ENCODE results near the gene THSD4.

- TF ChIP-seq CTCF (conservative IDR thresholded peaks at IDR 0.05) (no peak), ZFX (IDR thresholded peaks at IDR 0.05) (no peak)
Observed at GRCh38 chr15:71219645-71220044, 104.4 kb downstream of the THSD4 start.

Measured in C4-2B (cell line).